ENCODE results near the gene VAT1L. TPM values are rescaled to one million over a fixed set of nuclear protein-coding genes. Genes with fewer than 3 reads are reported as not detected.

VAT1L gene
- total and polyA plus RNA-seq, 10 of the 15 experiments (the other 5 are each of a cell fraction or from before 2014, with no cell fraction given): 0.06 to 0.18 (median 0.10) TPM; not detected in 5

DNA sequence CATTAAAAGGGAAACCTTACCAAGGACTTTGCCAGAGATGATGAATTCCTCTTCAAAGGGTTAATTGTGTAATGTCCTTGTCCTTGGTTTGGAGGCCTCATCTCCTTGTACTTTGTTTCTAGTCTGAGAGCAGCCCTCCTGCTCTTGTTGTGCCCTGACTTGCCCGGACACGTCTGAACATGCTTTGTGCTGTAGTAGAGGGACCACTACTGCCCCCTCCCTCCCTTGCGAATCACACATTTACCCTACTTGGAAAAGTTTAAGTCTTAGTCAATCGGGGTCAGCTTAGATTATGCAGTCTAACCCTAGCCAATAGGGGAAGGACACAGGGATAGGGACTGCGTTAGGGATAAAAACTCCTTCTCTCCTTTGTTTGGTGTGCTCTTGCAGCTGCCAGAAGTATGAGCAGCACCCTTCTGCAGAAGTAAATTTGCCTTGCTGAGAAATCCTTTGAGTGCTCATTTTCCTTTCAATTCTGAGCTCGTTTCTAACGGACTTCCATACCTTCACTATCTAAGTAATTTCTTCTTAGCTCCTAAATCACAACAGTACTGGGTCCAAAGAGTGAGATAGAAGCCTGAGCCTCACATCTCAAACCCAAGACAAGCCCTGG lies 207.6 kb downstream of the VAT1L start:
- no peak overlapping the region for H3K9ac ChIP-seq (ENCODE audit: control insufficient read depth, insufficient read depth, low read length)
- intact Hi-C loops (cut with micrococcal nuclease; ENCODE audit: unreplicated experiment): no loop called here
- peak; percentile 69; the same call in 1 of the 2 replicates for TF ChIP-seq CBX5 (IDR thresholded peaks at IDR 0.05; ENCODE audit: low read depth)
- TF ChIP-seq MTA2 (IDR thresholded peaks at IDR 0.05; ENCODE audit: low read depth): no peak
- no peaks in the 10 kb centered on the region for H3K27me3 ChIP-seq (replicated peaks in 1 of 2; ENCODE audit: control insufficient read depth in 2 of 2, insufficient read depth in 2 of 2, low read length in 1 of 2)
- BruUV-seq (replicated peaks): no TSS peak
- H3K4me3 ChIP-seq: no peak overlapping the region
- no peaks in the 10 kb centered on the region; the same call in 1 of the 2 replicates for H3K4me1 ChIP-seq (ENCODE audit: control insufficient read depth, insufficient read depth, low read length)
- H3K27ac ChIP-seq (ENCODE audit: control insufficient read depth, insufficient read depth): no peak overlapping the region
- H3K9me3 ChIP-seq (replicated peaks; ENCODE audit: control insufficient read depth, insufficient read depth, low read length): peaks cover 2% of the 10 kb centered on the region; the same call in 2 of the 3 replicates
- CTCF ChIA-PET: interaction anchor here (0.5 kb wide), 1 partner anchor 411 kb away, joined by 3 read pairs; no protein-coding TSS in a partner anchor
- SMC1A ChIA-PET (ENCODE audit: uncharacterized antibody, unreplicated experiment): no interaction called here
- no peak overlapping the region for H3K4me2 ChIP-seq (ENCODE audit: control insufficient read depth, insufficient read depth)
- 18% methylated on average over 7 of the region's 7 CpGs for WGBS (ENCODE audit: insufficient coverage, insufficient replicate concordance, low lambda C conversion rate, missing lambda C conversion rate)
- no peaks in the 10 kb centered on the region for H4K20me1 ChIP-seq (ENCODE audit: control insufficient read depth, insufficient read depth)
- ATAC-seq (no peak), DNase-seq (ENCODE audit: low read depth, low spot score) (no peak), FAIRE-seq (no peak)
- in situ Hi-C loops (cut with MboI): no loop called here
- RAD21 ChIA-PET (ENCODE audit: unreplicated experiment): no interaction called here
- POLR2A ChIA-PET: no interaction called here
- H3K36me3 ChIP-seq (ENCODE audit: control insufficient read depth in 2 of 2, insufficient read depth in 2 of 2, low read length in 1 of 2): no peaks in the 10 kb centered on the region
- no peaks in the 10 kb centered on the region for H3K79me2 ChIP-seq (ENCODE audit: control insufficient read depth, insufficient read depth, low read length)
- no peak overlapping the region for H2AFZ ChIP-seq (ENCODE audit: control insufficient read depth, low read depth, low read length)

DNA sequence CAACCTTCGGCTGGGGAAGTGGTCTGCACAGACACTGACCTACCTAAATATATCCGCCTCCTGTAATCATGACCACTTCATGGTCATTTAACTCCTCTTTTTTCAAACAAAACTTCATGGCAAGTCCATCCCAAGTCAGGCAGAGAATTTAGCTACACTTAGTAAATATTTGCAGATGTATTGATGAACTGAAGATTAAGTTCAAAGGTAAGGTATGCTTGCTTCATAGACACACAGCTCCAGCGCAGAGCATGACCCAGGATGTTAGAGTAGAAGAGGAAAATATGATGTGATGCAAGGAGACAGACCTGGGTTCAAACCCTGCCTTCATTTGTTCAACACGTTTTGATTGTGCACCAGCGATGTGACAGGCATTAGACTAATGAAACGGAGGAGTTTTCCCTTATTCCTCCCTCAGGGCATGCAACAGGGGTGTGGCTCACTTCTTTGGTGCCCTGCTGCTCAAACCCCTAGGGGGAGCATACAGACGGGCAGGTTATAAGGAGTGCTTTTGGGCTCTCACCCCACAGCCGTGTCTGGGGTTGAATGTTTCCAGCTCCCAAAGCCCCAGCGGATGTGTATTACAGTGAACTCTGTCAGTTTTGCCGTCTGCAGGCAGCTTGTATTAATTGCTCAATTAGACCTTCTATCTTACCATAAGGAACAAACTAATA lies 210.1 kb downstream of the VAT1L start:
- Histone ChIP-seq H3K36me3 (ENCODE audit: control insufficient read depth in 2 of 2, insufficient read depth in 2 of 2, low read length in 1 of 2) (no peaks in the 10 kb centered on the region), H3K79me2 (ENCODE audit: control insufficient read depth, insufficient read depth, low read length) (no peaks in the 10 kb centered on the region), H4K20me1 (ENCODE audit: control insufficient read depth, insufficient read depth) (no peaks in the 10 kb centered on the region), H3K27me3 (replicated peaks in 1 of 2; ENCODE audit: control insufficient read depth in 2 of 2, insufficient read depth in 2 of 2, low read length in 1 of 2) (no peaks in the 10 kb centered on the region), H3K4me3 (no peak overlapping the region), H3K9me3 (replicated peaks; ENCODE audit: control insufficient read depth, insufficient read depth, low read length) (peaks cover 2% of the 10 kb centered on the region; the same call in 2 of the 3 replicates), H2AFZ (ENCODE audit: control insufficient read depth, low read depth, low read length) (no peak overlapping the region), H3K4me1 (ENCODE audit: control insufficient read depth, insufficient read depth, low read length) (no peaks in the 10 kb centered on the region), H3K27ac (ENCODE audit: control insufficient read depth, insufficient read depth) (no peak overlapping the region), H3K4me2 (ENCODE audit: control insufficient read depth, insufficient read depth) (no peak overlapping the region), H3K9ac (ENCODE audit: control insufficient read depth, insufficient read depth, low read length) (no peak overlapping the region)
- CTCF ChIA-PET: interaction anchor here (0.9 to 1.5 kb wide), 3 partner anchors 9 to 276 kb away, joined by 3 to 5 read pairs (median 5); partner anchors contain the start of gene NUDT7
- POLR2A ChIA-PET: no interaction called here
- intact Hi-C loops (cut with micrococcal nuclease; ENCODE audit: unreplicated experiment): no loop called here
- DNase-seq (ENCODE audit: low read depth, low spot score): no peak
- ATAC-seq: no peak
- WGBS (ENCODE audit: insufficient coverage, insufficient replicate concordance, low lambda C conversion rate, missing lambda C conversion rate): 29% methylated on average over 9 of the region's 10 CpGs
- in situ Hi-C loops (cut with MboI): no loop called here
- FAIRE-seq: no peak
- RAD21 ChIA-PET (ENCODE audit: unreplicated experiment): no interaction called here
- SMC1A ChIA-PET (ENCODE audit: uncharacterized antibody, unreplicated experiment): no interaction called here
- no peak for TF ChIP-seq SMAD1 (IDR thresholded peaks at IDR 0.05; ENCODE audit: low read depth, partially characterized antibody)
- no TSS peak for BruUV-seq (replicated peaks)
